RCC 7860 (cell line): ENCODE measurements around the gene FSHR.
A peak's percentile ranks its signal among the peaks of the same experiment; 100 is the strongest.

Experiments used
- DNase-seq: peaks from one replicate; pipeline ENCODE4 v3.0.0-alpha.2; 2015; ENCODE audit warnings: low spot score
- FAIRE-seq: peaks from 2 replicates; lab custom pipeline; 2012; peaks lifted over from hg19 to GRCh38; lab: Jason Lieb, UNC

FSHR gene, protein sequence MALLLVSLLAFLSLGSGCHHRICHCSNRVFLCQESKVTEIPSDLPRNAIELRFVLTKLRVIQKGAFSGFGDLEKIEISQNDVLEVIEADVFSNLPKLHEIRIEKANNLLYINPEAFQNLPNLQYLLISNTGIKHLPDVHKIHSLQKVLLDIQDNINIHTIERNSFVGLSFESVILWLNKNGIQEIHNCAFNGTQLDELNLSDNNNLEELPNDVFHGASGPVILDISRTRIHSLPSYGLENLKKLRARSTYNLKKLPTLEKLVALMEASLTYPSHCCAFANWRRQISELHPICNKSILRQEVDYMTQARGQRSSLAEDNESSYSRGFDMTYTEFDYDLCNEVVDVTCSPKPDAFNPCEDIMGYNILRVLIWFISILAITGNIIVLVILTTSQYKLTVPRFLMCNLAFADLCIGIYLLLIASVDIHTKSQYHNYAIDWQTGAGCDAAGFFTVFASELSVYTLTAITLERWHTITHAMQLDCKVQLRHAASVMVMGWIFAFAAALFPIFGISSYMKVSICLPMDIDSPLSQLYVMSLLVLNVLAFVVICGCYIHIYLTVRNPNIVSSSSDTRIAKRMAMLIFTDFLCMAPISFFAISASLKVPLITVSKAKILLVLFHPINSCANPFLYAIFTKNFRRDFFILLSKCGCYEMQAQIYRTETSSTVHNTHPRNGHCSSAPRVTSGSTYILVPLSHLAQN

GRCh38 chr2:49154140-49154539 lies at the start of gene FSHR:
TSS of gene FSHR (minus strand) at chr2:49154515. CDS start at chr2:49154417, 98 bp downstream.
- FAIRE-seq, result no peak

DNA sequence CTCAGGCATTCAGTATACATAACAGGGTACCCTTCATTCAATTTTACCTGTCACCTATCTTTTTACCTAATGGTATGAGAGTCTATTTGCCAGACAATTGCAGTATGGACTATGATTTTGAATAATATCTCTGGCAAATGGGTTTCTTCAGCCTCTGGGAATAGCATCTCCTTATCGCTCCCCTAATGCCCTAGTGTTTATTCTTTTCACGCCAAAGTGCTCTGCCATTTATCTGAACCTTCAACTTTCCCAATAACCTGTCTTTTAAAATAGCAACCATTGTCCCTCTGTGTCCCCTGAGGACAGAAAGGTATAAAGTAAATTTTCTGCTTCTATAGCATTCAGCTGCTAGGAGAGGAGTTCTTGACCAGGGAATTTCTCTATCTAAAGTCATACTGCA lies 45.0 kb upstream of the FSHR start:
- no peak for FAIRE-seq
- DNase-seq, result no peak

More at GRCh38 chr2:49154140-49154539, at the start of gene FSHR:
- peak; percentile 35 for DNase-seq

- FAIRE-seq, result no peak
- no peak for DNase-seq
These were observed 40.4 kb upstream of the FSHR start for GRCh38 chr2:49194701-49195100.

DNA sequence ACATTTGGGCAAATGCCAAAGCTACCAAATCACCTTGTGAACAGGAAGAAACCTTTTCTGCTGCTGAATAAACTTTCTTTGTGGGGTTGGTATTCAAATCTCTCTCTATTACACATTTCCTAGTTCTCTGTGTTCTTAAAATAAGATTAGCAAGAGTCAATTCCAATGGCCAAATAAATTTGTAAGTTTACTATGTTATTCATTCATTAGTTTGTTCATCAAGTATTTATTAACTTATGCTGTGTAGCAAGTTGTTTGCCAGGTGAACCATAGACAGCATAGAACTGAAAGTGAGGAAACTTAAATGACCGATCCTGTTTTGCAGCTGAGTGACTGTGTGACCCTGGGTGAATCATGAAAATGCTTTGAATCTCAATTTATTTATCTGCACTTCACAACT lies 37.7 kb upstream of the FSHR start:
- FAIRE-seq (no peak), DNase-seq (no peak)

DNA sequence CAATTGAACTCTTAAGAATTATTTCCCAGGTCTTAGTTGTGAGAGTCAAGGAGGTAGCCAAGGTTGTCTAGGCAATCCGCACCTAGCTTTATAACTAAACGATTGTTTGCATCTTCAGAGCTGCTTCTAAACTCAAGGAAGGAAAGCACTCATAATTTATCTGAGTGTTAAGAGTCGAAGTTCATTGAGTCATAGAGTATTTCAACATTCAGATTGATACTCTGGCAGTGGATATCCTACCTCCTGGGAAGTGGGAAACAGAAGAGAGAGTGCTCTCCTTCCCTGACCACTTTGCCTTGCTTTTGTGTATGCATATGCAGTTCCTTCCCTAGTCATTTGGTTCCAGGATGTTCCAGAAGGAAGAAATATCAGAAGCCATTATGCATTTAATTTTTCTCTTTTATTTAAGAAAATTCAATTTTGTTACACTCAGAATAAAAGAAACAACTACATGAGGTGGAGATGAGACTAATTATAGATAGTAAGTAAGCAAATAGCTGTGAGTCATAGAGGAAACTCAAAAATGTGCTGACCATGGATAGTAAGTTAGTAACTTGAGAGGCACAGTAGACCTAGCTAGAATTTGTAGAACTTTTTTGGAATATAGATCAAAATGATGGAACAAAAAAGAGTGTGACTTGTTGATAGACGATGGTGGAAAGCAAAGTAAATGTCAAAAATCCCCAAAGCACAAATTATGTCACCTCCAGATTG lies 35.4 kb upstream of the FSHR start:
- no peak for DNase-seq
- no peak for FAIRE-seq

DNA sequence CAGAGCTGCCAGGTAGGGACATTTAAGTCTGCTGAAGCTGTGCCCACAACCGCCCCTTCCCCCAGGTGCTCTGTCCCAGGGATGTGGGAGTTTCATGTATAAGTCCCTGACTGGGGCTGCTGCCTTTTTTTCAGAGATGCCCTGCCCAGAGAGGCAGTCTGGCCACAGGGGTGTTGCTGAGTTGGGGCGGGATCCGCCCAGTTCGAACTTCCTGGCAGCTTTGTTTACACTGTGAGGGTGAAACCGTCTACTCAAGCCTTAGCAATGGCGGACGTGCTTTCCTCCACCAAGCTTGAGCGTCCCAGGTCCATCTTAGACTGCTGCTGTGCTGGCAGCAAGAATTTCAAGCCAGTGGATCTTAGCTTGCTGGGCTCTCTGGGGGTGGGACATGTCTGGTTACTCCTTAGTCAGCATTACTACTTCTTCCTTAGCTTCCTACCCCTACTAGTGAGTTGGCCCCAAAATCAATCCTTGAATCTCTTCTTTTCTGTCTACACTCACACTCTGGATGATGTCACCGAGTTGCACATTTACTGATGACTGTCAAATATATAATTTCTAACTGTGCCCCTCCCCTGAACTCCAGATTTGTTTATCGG lies 31.8 kb upstream of the FSHR start:
- DNase-seq, result no peak
- FAIRE-seq, result no peak

DNA sequence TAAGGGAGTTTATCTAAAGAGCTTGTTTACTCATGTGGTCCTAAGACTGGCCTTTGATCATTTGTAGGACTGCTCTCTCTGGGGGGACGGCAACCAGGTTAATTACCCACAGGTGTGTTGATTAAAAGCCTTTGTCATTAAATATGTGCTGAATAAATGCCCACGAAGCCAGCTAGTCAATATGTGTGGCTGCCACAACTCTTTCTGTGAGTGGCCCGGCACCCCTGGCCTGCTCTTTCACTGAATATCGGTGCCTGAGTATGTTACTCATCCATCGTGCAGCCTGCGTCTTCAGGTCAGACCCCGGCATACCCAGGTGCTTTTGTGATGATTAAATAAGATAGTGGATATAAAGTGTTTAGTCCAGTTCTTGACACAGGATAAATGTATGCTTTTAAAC lies 24.3 kb upstream of the FSHR start:
- no peak for DNase-seq
- no peak for FAIRE-seq

GRCh38 chr2:49177194-49177593 lies 22.9 kb upstream of the FSHR start:
- no peak for DNase-seq

GRCh38 chr2:49175831-49176230 lies 21.5 kb upstream of the FSHR start:
- peak; percentile 82 for DNase-seq
- peak; percentile 26 for FAIRE-seq

More at GRCh38 chr2:49177194-49177593, 22.9 kb upstream of the FSHR start:
- no peak for FAIRE-seq

- DNase-seq (no peak), FAIRE-seq (no peak)
These were observed 20.4 kb upstream of the FSHR start for GRCh38 chr2:49174750-49175149.

- no peak for FAIRE-seq
These were observed 12.8 kb upstream of the FSHR start for GRCh38 chr2:49167131-49167530.

DNA sequence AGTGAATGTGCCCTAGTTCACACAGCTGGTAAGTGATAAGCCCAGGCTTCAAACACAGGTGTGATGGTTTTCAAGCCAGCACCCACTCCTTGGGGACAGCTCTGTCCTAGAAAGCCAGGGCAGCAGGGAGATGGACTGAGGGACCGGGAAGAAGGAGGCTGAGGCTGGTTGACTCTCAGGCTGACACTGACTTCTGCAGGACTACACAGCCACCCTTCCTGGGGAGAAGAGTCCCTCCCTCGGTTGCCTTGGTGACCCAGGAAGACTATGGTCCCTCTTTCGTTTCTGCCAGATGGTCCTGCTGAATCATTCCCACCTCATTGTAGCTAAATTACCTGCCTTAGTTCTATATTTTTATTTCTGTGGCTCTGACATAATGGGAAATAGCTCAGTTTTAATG lies 11.3 kb upstream of the FSHR start:
- FAIRE-seq (no peak), DNase-seq (no peak)

More at GRCh38 chr2:49167131-49167530, 12.8 kb upstream of the FSHR start:
- DNase-seq, result no peak

GRCh38 chr2:49164729-49165128 lies 10.4 kb upstream of the FSHR start:
- DNase-seq (no peak), FAIRE-seq (no peak)

- peak; percentile 94 for DNase-seq
- peak; percentile 78 for FAIRE-seq
These were observed 7.8 kb upstream of the FSHR start for GRCh38 chr2:49162151-49162550.

- no peak for DNase-seq
These were observed 576 bp upstream of the FSHR start for GRCh38 chr2:49154891-49155290.

DNA sequence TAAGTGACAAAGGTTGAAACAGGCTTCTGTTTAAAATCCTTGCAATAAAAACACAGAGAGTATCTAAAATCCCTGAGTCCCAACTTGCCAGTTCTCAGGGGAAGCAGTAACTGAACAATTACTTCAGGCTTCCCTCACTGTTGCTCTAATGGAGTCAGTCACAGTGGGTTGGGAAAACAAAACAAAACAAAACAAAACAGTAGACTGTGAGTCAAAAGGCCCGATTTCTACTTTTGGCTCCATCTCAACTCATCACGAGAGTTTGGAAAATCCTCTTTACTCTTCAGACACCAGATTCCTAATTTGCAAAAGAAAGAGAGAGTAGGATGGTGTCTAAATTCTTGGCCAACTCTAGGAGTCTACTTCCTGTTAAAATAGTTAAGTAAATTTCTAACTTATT lies 1.1 kb downstream of the FSHR start:
- no peak for FAIRE-seq
- no peak for DNase-seq

More at GRCh38 chr2:49154891-49155290, 576 bp upstream of the FSHR start:
- no peak for FAIRE-seq

- DNase-seq (no peak), FAIRE-seq (no peak)
These were observed 1.5 kb downstream of the FSHR start for GRCh38 chr2:49152824-49153223.

GRCh38 chr2:49146401-49146800 lies 7.9 kb downstream of the FSHR start:
- no peak for DNase-seq
- no peak for FAIRE-seq

- FAIRE-seq, result no peak
- DNase-seq, result no peak
These were observed 22.5 kb downstream of the FSHR start for GRCh38 chr2:49131801-49132200.

DNA sequence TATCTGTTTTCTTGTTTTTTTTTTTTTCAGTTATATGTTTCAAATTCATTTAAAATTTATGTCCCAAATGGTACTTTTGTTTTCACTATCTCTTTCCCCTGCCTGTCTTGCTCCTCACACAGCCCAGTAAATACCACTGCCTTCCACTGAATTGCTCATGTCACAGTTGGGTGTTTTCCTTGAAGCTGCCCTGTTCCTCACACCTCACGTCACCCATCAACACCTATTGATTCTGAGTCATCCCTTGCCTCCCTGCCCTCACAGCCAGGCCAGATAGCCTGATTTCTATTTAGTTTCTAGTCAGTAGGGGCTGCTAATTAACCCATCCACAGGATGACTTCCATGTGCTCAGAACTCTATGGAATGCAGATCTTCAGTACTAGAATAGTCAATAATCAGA lies 25.3 kb downstream of the FSHR start:
- FAIRE-seq (no peak), DNase-seq (no peak)

- FAIRE-seq (no peak), DNase-seq (no peak)
These were observed 30.7 kb downstream of the FSHR start for GRCh38 chr2:49123600-49123999.
